Measurements from ENCODE around the gene ANO8. TPM values are rescaled to one million over a fixed set of nuclear protein-coding genes. Genes with fewer than 3 reads are reported as not detected.

Gene ANO8
- total and polyA plus RNA-seq, 2 experiments from 2014 or later, result 1.1 to 7.3 TPM

DNA sequence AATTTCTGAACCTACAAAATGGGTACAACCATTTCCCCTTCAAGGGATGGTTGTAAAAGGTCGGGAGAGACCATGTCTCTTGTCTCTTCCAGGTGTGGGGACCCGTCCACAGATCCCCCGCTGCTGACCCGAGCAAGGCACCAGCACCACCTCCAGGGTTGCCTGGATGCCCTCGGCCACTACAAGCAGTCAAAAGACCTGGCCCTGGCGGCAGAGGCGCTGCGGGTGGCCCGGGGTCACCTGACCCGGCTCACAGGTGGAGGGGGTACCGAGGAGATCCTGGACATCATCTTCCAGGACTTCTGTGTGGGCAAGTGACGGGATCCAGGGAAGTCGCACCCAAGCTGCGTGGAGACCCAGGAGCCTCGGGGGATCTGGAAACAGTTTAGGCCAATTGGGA, 6.7 kb upstream of the ANO8 start:
- Histone ChIP-seq H3K36me3 (replicated peaks; ENCODE audit: insufficient read depth, low read depth) (no peaks in the 10 kb centered on the region), H3K27ac (no peak overlapping the region), H3K4me2 (no peak overlapping the region), H2AFZ (no peak overlapping the region), H3K27me3 (no peaks in the 10 kb centered on the region), H3K4me3 (no peak overlapping the region), H4K20me1 (ENCODE audit: insufficient read depth, poor library complexity, severe bottlenecking) (no peaks in the 10 kb centered on the region), H3K9me2 (replicated peaks; ENCODE audit: insufficient read depth) (no peaks in the 10 kb centered on the region), H3K4me1 (ENCODE audit: insufficient read depth) (peaks cover 3% of the 10 kb centered on the region), H3K9me3 (ENCODE audit: low read depth) (no peaks in the 10 kb centered on the region), H3K79me2 (peaks cover 8% of the 10 kb centered on the region)
- TF ChIP-seq EZH2phosphoT487 (IDR thresholded peaks at IDR 0.05; ENCODE audit: low read depth, severe bottlenecking, unreplicated experiment) (no peak), EZH2 (IDR thresholded peaks at IDR 0.05; ENCODE audit: borderline replicate concordance) (no peak)
- TF ChIP-seq, protein P1, sequence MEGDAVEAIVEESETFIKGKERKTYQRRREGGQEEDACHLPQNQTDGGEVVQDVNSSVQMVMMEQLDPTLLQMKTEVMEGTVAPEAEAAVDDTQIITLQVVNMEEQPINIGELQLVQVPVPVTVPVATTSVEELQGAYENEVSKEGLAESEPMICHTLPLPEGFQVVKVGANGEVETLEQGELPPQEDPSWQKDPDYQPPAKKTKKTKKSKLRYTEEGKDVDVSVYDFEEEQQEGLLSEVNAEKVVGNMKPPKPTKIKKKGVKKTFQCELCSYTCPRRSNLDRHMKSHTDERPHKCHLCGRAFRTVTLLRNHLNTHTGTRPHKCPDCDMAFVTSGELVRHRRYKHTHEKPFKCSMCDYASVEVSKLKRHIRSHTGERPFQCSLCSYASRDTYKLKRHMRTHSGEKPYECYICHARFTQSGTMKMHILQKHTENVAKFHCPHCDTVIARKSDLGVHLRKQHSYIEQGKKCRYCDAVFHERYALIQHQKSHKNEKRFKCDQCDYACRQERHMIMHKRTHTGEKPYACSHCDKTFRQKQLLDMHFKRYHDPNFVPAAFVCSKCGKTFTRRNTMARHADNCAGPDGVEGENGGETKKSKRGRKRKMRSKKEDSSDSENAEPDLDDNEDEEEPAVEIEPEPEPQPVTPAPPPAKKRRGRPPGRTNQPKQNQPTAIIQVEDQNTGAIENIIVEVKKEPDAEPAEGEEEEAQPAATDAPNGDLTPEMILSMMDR (IDR thresholded peaks at IDR 0.05; ENCODE audit: poor library complexity), result no peak
- no peak for DNase-seq (ENCODE audit: low spot score)
- WGBS (ENCODE audit: low lambda C conversion rate, missing lambda C conversion rate), result 96% methylated on average over 15 of the region's 15 CpGs

DNA sequence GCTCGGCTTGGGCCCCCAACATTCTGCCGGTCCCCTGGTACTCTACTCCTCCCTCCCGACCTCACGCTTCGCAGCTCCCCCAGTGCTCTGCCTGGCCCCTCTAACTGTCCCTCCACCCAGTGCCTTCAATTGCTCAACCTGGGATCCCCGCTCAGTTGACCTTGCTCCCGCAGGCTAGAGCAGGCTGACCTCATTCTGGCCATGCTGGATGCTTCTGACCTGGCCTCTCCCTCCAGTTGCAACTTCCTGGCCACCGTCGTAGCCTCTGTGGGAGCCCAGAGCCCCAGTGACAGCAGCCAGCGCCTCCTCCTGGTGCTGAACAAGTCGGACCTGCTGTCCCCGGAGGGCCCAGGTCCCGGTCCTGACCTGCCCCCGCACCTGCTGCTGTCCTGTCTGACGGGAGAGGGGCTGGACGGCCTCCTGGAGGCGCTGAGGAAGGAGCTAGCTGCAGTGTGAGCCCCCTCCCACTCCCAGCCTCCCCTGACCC, 6.3 kb upstream of the ANO8 start:
- Histone ChIP-seq H3K4me2 (no peak overlapping the region), H3K4me1 (ENCODE audit: insufficient read depth) (peaks cover 3% of the 10 kb centered on the region), H4K20me1 (ENCODE audit: insufficient read depth, poor library complexity, severe bottlenecking) (no peaks in the 10 kb centered on the region), H3K9me2 (replicated peaks; ENCODE audit: insufficient read depth) (no peaks in the 10 kb centered on the region), H3K79me2 (peaks cover 8% of the 10 kb centered on the region), H3K9me3 (ENCODE audit: low read depth) (no peaks in the 10 kb centered on the region), H3K27ac (no peak overlapping the region), H3K4me3 (no peak overlapping the region), H3K27me3 (no peaks in the 10 kb centered on the region), H3K36me3 (replicated peaks; ENCODE audit: insufficient read depth, low read depth) (no peaks in the 10 kb centered on the region), H2AFZ (no peak overlapping the region)
- WGBS (ENCODE audit: low lambda C conversion rate, missing lambda C conversion rate), result 82% methylated on average over 16 of the region's 17 CpGs
- no peak for DNase-seq (ENCODE audit: low spot score)
- TF ChIP-seq EZH2 (IDR thresholded peaks at IDR 0.05; ENCODE audit: borderline replicate concordance), result no peak
- TF ChIP-seq EZH2phosphoT487 (IDR thresholded peaks at IDR 0.05; ENCODE audit: low read depth, severe bottlenecking, unreplicated experiment), result no peak
- TF ChIP-seq, protein P1 (IDR thresholded peaks at IDR 0.05; ENCODE audit: poor library complexity), result no peak

DNA sequence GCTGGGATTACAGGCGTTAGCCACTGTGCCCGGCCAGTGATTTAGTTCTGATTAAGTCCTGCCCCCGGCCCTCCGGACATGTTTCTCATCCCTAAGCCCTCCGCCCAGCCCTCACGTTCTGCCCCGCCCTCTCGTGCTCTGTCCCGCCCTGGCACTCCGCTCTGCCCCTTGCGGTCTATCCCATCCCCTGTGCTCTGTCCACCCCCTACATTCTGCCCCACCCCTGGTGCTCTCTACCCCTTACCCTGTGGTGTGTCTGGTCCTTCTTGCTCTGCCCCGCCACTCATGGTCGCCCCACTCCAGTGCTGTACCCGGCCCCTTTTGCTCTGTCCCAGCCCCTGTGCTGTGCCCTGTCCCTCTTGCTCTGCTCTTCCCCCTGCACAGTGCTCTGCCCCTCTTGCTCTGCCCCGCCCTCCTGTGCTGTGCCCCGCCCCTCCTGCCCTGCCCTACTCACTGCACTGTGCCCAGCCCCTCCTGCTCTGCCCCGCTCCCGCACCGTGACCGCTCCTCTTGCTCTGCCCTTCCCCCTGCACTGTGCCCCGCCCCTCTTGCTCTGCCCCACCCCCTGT, 5.7 kb upstream of the ANO8 start:
- Histone ChIP-seq H2AFZ (no peak overlapping the region), H3K4me3 (no peak overlapping the region), H3K27ac (no peak overlapping the region), H3K4me2 (no peak overlapping the region), H3K4me1 (ENCODE audit: insufficient read depth) (peaks cover 6% of the 10 kb centered on the region), H3K9me3 (ENCODE audit: low read depth) (no peaks in the 10 kb centered on the region), H3K36me3 (replicated peaks; ENCODE audit: insufficient read depth, low read depth) (no peaks in the 10 kb centered on the region), H3K9me2 (replicated peaks; ENCODE audit: insufficient read depth) (no peaks in the 10 kb centered on the region), H3K79me2 (peaks cover 12% of the 10 kb centered on the region), H3K27me3 (no peaks in the 10 kb centered on the region), H4K20me1 (ENCODE audit: insufficient read depth, poor library complexity, severe bottlenecking) (no peaks in the 10 kb centered on the region)
- TF ChIP-seq EZH2phosphoT487 (IDR thresholded peaks at IDR 0.05; ENCODE audit: low read depth, severe bottlenecking, unreplicated experiment) (no peak), EZH2 (IDR thresholded peaks at IDR 0.05; ENCODE audit: borderline replicate concordance) (no peak)
- TF ChIP-seq, protein P1 (IDR thresholded peaks at IDR 0.05; ENCODE audit: poor library complexity), result no peak
- 78% methylated on average over 6 of the region's 21 CpGs for WGBS (ENCODE audit: low lambda C conversion rate, missing lambda C conversion rate)
- DNase-seq (ENCODE audit: low spot score), result no peak
